Neuronal stem cell (in vitro differentiated cells): ENCODE data around the gene SMAP1.

Experiments used
- DNase-seq: peaks from one replicate; pipeline ENCODE4 v3.0.0-alpha.2; 2013; ENCODE audit warnings: low spot score
- H2AFZ ChIP-seq: one replicate; pipeline ENCODE4 v1.6.1; 2013; ENCODE audit warnings: mild to moderate bottlenecking, low read length, inconsistent platforms
- H2AK5ac ChIP-seq: 2 replicates; pipeline ENCODE4 v1.6.1; 2013; ENCODE audit warnings: low read depth, mild to moderate bottlenecking, inconsistent platforms, low read length, moderate library complexity, mixed read lengths
- H2BK120ac ChIP-seq: 2 replicates; pipeline ENCODE4 v1.6.1; 2013; ENCODE audit warnings: low read depth, mild to moderate bottlenecking, inconsistent platforms, low read length, moderate library complexity, mixed read lengths
- H2BK12ac ChIP-seq: one replicate; pipeline ENCODE4 v1.6.1; 2013; ENCODE audit warnings: low read length, inconsistent platforms
- H2BK15ac ChIP-seq: 2 replicates; pipeline ENCODE4 v1.6.1; 2013; ENCODE audit warnings: mild to moderate bottlenecking, low read length, inconsistent platforms, mixed read lengths
- H2BK5ac ChIP-seq: one replicate; pipeline ENCODE4 v1.6.1; 2013; ENCODE audit warnings: inconsistent platforms, mild to moderate bottlenecking, low read length, moderate library complexity
- H3K14ac ChIP-seq: one replicate; pipeline ENCODE4 v1.6.1; 2013; ENCODE audit warnings: low read length, inconsistent platforms
- H3K18ac ChIP-seq: 2 replicates; pipeline ENCODE4 v1.6.1; 2013; ENCODE audit warnings: low read length, inconsistent platforms
- H3K23ac ChIP-seq: 2 replicates; pipeline ENCODE4 v1.6.1; 2013; ENCODE audit warnings: low read depth, mild to moderate bottlenecking, mixed read lengths, low read length, inconsistent platforms; ENCODE audit not compliant: poor library complexity
- H3K27ac ChIP-seq: replicated peaks from 3 replicates; pipeline ENCODE4 v1.5.1; 2013; ENCODE audit warnings: low read length, inconsistent platforms
- H3K27me3 ChIP-seq, 3 experiments: 2 replicates each; pipeline ENCODE4 v1.6.1; 2013; ENCODE audit warnings: low read length in 3 of 3, mild to moderate bottlenecking in 2 of 3, inconsistent platforms in 1 of 3, low read depth in 1 of 3, mixed read lengths in 1 of 3, moderate library complexity in 1 of 3; ENCODE audit not compliant: control insufficient read depth in 3 of 3, insufficient read depth in 3 of 3
- H3K36me3 ChIP-seq, 2 donors: replicated peaks in 1 of 2; 2 replicates each; pipeline ENCODE4 v1.6.1; 2013; ENCODE audit warnings: low read length in 2 of 2; ENCODE audit not compliant: control insufficient read depth in 2 of 2, insufficient read depth in 2 of 2
- H3K4ac ChIP-seq: 2 replicates; pipeline ENCODE4 v1.6.1; 2013; ENCODE audit warnings: inconsistent platforms, mild to moderate bottlenecking, low read length, moderate library complexity
- H3K4me1 ChIP-seq, 2 donors: 1 replicate in 1 of 2; 2 replicates in 1 of 2; pipeline ENCODE4 v1.6.1; 2013; ENCODE audit warnings: low read length in 2 of 2, low read depth in 1 of 2; ENCODE audit not compliant: control insufficient read depth in 2 of 2, insufficient read depth in 1 of 2
- H3K4me2 ChIP-seq: one replicate; pipeline ENCODE4 v1.6.1; 2013; ENCODE audit warnings: mild to moderate bottlenecking, low read length, inconsistent platforms; ENCODE audit not compliant: insufficient read depth, poor library complexity, severe bottlenecking
- H3K4me3 ChIP-seq, 2 donors: 2 replicates each; pipeline ENCODE4 v1.5.1; 2013; ENCODE audit warnings: low read length in 2 of 2, mild to moderate bottlenecking in 2 of 2, inconsistent platforms in 1 of 2, moderate library complexity in 1 of 2
- H3K79me1 ChIP-seq: one replicate; pipeline ENCODE4 v1.6.1; 2013; ENCODE audit warnings: low read depth, mild to moderate bottlenecking, inconsistent platforms, low read length, moderate library complexity
- H3K9ac ChIP-seq: one replicate; pipeline ENCODE4 v1.6.1; 2013; ENCODE audit warnings: mild to moderate bottlenecking, low read depth, low read length, inconsistent platforms; ENCODE audit not compliant: poor library complexity
- H3K9me3 ChIP-seq, 2 donors: replicated peaks in 1 of 2; 2 replicates each; pipeline versions ENCODE3 to v1.6.1; 2013; ENCODE audit warnings: low read length in 2 of 2, mild to moderate bottlenecking in 2 of 2, inconsistent platforms in 1 of 2, low read depth in 1 of 2, mixed read lengths in 1 of 2, moderate library complexity in 1 of 2; ENCODE audit not compliant: control insufficient read depth in 2 of 2, insufficient read depth in 1 of 2
- H4K8ac ChIP-seq: one replicate; pipeline ENCODE4 v1.6.1; 2013; ENCODE audit warnings: low read depth, mild to moderate bottlenecking, inconsistent platforms, low read length, moderate library complexity
- H4K91ac ChIP-seq: one replicate; pipeline ENCODE4 v1.6.1; 2013; ENCODE audit warnings: low read length, low read depth, mild to moderate bottlenecking, inconsistent platforms; ENCODE audit not compliant: poor library complexity
- WGBS, 2 donors: extraction: QIAGEN DNeasy Blood & Tissue Kit; methylation state at CpG; one replicate each; pipeline ENCODE4 v1.1.7; 2013; ENCODE audit warnings: missing lambda C conversion rate in 2 of 2, mixed read lengths in 1 of 2; ENCODE audit not compliant: insufficient read length in 2 of 2, insufficient replicate concordance in 1 of 2; ENCODE audit errors: extremely low coverage in 2 of 2; 5-methylcytosine and 5-hydroxymethylcytosine counted together

Gene SMAP1

DNA sequence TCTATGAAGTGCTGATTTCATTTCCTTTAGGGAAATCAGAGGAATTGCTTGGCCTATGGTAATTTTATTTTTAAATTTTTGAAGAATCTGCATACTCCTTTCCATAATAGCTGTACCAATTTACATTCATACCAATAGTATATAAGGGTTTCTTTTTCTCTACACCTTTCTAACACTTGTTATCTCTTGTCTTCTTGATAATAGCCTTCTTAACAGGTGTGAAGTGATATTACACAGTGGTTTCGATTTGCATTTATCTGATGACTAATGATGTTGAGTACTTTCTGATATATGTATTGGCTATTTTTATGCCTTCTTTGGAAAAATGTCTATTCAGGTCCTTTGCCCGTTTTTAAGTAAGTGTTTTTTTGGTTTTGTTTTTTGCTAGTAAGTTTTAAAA is 40.8 kb downstream of the SMAP1 start:
- no peaks in the 10 kb centered on the region for H3K36me3 ChIP-seq
- no peak overlapping the region for H3K4me2 ChIP-seq
- DNase-seq = no peak
- H4K8ac ChIP-seq = no peak overlapping the region
- H3K9me3 ChIP-seq = peaks cover 0 to 4% of the 10 kb centered on the region in 2 donors
- H2AFZ ChIP-seq = no peak overlapping the region
- no peak overlapping the region for H3K9ac ChIP-seq
- no peak overlapping the region for H3K4ac ChIP-seq
- H2AK5ac ChIP-seq = no peak overlapping the region
- H3K4me3 ChIP-seq = no peak overlapping the region
- no peaks in the 10 kb centered on the region for H3K4me1 ChIP-seq
- no peaks in the 10 kb centered on the region for H3K79me1 ChIP-seq
- H3K27ac ChIP-seq = no peak overlapping the region
- no peak overlapping the region for H2BK120ac ChIP-seq
- H3K23ac ChIP-seq = no peak overlapping the region
- no peak overlapping the region for H3K14ac ChIP-seq
- no peak overlapping the region for H4K91ac ChIP-seq
- no CpG with 5 or more reads among the region's 2 CpGs for WGBS, 2 donors
- no peak overlapping the region for H2BK5ac ChIP-seq
- no peak overlapping the region for H3K18ac ChIP-seq
- no peaks in the 10 kb centered on the region for H3K27me3 ChIP-seq
- no peak overlapping the region for H2BK12ac ChIP-seq
- no peak overlapping the region for H2BK15ac ChIP-seq

DNA sequence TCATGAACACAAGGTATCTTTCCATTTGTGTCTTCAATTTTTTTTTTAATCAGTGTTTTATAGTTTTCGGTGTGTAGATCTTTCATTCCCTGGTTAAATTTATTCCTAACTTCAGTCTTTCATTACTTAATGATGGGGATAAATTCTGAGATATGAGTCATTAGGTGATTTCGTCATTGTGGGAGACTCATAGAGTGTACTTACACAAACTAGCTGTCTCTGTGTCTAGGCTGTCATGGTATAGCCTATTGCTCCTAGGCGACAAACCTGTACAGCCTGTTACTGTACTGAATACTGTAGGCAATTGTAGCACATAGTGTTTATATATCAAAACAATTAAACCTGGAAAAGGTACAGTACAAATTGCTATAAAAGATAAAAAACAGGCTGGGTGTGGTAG is 42.1 kb downstream of the SMAP1 start:
- H3K9me3 ChIP-seq = peaks cover 0 to 16% of the 10 kb centered on the region in 2 donors
- no peak overlapping the region for H2BK120ac ChIP-seq
- no peak overlapping the region for H3K4me2 ChIP-seq
- H3K4me3 ChIP-seq = no peak overlapping the region
- H3K27me3 ChIP-seq = no peaks in the 10 kb centered on the region
- H3K18ac ChIP-seq = no peak overlapping the region
- no peak for DNase-seq
- no peak overlapping the region for H2BK5ac ChIP-seq
- H3K9ac ChIP-seq = no peak overlapping the region
- H3K27ac ChIP-seq = no peak overlapping the region
- H4K8ac ChIP-seq = no peak overlapping the region
- H2AK5ac ChIP-seq = no peak overlapping the region
- no peak overlapping the region for H3K14ac ChIP-seq
- H3K23ac ChIP-seq = no peak overlapping the region
- no peaks in the 10 kb centered on the region for H3K4me1 ChIP-seq
- no peak overlapping the region for H2BK15ac ChIP-seq
- no peaks in the 10 kb centered on the region for H3K36me3 ChIP-seq
- no CpG with 5 or more reads among the region's 3 CpGs for WGBS, 2 donors
- no peak overlapping the region for H3K4ac ChIP-seq
- no peak overlapping the region for H4K91ac ChIP-seq
- no peak overlapping the region for H2AFZ ChIP-seq
- H3K79me1 ChIP-seq = no peaks in the 10 kb centered on the region
- H2BK12ac ChIP-seq = no peak overlapping the region

DNA sequence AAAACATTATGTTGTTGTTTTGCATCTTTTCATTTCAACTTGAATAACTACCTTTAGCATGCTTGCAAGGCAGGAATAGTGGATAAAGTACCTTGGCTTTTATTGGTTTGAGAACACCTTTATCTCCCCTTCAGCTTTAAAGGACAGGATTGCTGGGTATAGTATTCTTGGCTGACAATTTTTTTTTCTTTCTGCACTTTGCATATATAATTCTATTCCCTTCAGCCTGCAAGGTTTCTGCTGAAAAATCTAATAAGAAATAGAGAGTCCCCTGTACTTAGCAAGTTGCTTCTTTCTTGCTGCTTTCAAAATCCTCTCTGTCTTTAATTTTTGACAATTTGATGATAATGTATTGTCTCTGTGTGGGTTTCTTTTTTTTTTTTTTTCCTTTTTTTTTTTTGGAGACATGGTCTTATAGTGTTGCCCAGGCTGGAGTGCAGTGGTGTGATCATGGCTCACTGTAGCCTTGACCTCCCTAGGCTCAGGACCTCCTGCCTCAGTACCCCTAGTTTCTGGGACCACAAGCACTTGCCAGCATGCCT is 47.1 kb downstream of the SMAP1 start:
- no peaks in the 10 kb centered on the region for H3K4me1 ChIP-seq
- no peaks in the 10 kb centered on the region for H3K27me3 ChIP-seq
- no peak overlapping the region for H2AK5ac ChIP-seq
- peaks cover 4 to 23% of the 10 kb centered on the region in 2 donors for H3K9me3 ChIP-seq
- H2BK5ac ChIP-seq = no peak overlapping the region
- DNase-seq = no peak
- H2BK12ac ChIP-seq = no peak overlapping the region
- no peaks in the 10 kb centered on the region for H3K79me1 ChIP-seq
- no peak overlapping the region for H3K23ac ChIP-seq
- H3K4me3 ChIP-seq = no peak overlapping the region
- no peak overlapping the region for H4K8ac ChIP-seq
- no peak overlapping the region for H4K91ac ChIP-seq
- H3K4ac ChIP-seq = no peak overlapping the region
- no peak overlapping the region for H3K18ac ChIP-seq
- no peak overlapping the region for H3K14ac ChIP-seq
- no peak overlapping the region for H3K27ac ChIP-seq
- H3K36me3 ChIP-seq = no peaks in the 10 kb centered on the region
- no peak overlapping the region for H3K9ac ChIP-seq
- H3K4me2 ChIP-seq = no peak overlapping the region
- H2BK120ac ChIP-seq = no peak overlapping the region
- H2AFZ ChIP-seq = no peak overlapping the region
- H2BK15ac ChIP-seq = no peak overlapping the region

DNA sequence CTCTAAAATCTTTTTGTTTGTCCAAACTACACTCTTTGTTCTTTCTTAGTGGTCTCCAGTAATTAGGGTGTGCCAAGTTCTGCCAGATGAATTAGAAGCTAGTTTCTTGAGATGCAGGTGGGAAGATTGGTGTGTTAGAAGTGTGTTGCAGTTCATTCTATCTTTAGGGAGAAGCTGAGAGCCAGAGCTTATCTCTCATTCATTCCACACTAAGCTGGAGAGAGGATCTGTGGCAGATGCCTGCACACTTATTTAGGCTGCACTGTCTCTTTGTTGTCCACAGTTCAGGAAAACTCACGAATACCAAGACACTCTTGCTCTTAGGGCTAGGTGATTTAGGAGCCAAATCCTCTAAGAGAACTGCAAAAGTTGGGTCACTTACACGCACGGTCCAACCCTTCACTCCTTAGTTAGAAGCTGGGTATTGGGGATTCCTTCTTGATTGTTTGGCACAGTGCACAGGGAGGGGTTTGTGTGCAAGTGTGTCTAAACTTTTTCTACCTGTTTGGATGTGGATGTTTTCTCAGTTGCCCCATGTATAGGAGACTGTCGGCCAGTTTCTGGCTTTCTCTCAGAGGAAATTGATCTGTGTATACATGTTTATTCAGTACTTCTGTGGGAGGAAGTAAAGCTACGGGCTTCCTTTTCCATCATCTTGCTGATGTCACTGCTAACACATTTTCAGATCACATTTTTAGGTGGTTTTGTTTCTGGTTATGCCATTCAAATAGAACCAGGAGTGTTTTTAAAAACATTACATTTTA is 49.5 kb downstream of the SMAP1 start:
- no peak overlapping the region for H3K4me3 ChIP-seq
- H4K8ac ChIP-seq = no peak overlapping the region
- no peak for DNase-seq
- H3K14ac ChIP-seq = no peak overlapping the region
- H3K9me3 ChIP-seq = peaks cover 4 to 23% of the 10 kb centered on the region in 2 donors
- no peak overlapping the region for H2BK5ac ChIP-seq
- no peaks in the 10 kb centered on the region for H3K4me1 ChIP-seq
- H3K9ac ChIP-seq = no peak overlapping the region
- H3K23ac ChIP-seq = no peak overlapping the region
- no peak overlapping the region for H3K18ac ChIP-seq
- no peak overlapping the region for H3K4me2 ChIP-seq
- H2AFZ ChIP-seq = no peak overlapping the region
- WGBS, 2 donors = no CpG with 5 or more reads among the region's 5 CpGs
- H2BK120ac ChIP-seq = no peak overlapping the region
- H3K79me1 ChIP-seq = peaks cover 1% of the 10 kb centered on the region
- no peaks in the 10 kb centered on the region for H3K36me3 ChIP-seq
- H3K27me3 ChIP-seq = no peaks in the 10 kb centered on the region
- H4K91ac ChIP-seq = no peak overlapping the region
- no peak overlapping the region for H3K4ac ChIP-seq
- H2BK12ac ChIP-seq = no peak overlapping the region
- H2AK5ac ChIP-seq = no peak overlapping the region
- H3K27ac ChIP-seq = no peak overlapping the region
- H2BK15ac ChIP-seq = no peak overlapping the region
